Measurements from ENCODE around the gene CCDC78. TPM values are rescaled to one million over a fixed set of nuclear protein-coding genes. Genes with fewer than 3 reads are reported as not detected.

CCDC78 gene
- total RNA-seq, 1 experiment from 2014 or later, result 3.5 TPM

- H3K4me3 ChIP-seq (ENCODE audit: low read depth, low read length), result no peak overlapping the region
- ChIA-PET POLR2A (no interaction called here), CTCF (no interaction called here)
- intact Hi-C loops (cut with micrococcal nuclease; ENCODE audit: unreplicated experiment), result no loop called here
- TF ChIP-seq, protein P1, sequence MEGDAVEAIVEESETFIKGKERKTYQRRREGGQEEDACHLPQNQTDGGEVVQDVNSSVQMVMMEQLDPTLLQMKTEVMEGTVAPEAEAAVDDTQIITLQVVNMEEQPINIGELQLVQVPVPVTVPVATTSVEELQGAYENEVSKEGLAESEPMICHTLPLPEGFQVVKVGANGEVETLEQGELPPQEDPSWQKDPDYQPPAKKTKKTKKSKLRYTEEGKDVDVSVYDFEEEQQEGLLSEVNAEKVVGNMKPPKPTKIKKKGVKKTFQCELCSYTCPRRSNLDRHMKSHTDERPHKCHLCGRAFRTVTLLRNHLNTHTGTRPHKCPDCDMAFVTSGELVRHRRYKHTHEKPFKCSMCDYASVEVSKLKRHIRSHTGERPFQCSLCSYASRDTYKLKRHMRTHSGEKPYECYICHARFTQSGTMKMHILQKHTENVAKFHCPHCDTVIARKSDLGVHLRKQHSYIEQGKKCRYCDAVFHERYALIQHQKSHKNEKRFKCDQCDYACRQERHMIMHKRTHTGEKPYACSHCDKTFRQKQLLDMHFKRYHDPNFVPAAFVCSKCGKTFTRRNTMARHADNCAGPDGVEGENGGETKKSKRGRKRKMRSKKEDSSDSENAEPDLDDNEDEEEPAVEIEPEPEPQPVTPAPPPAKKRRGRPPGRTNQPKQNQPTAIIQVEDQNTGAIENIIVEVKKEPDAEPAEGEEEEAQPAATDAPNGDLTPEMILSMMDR (IDR thresholded peaks at IDR 0.05; ENCODE audit: insufficient read depth in 1 of 2, low read depth in 1 of 2, low read length in 1 of 2, severe bottlenecking in 1 of 2, unreplicated experiment in 1 of 2), result no peak
- no peak for DNase-seq
- H3K36me3 ChIP-seq (ENCODE audit: control insufficient read depth, insufficient read depth, low read length), result no peaks in the 10 kb centered on the region
- Mint-ChIP-seq H3K27ac (ENCODE audit: unreplicated experiment) (no peak overlapping the region), H3K4me1 (ENCODE audit: low read depth, unreplicated experiment) (no peaks in the 10 kb centered on the region), H3K9me3 (ENCODE audit: unreplicated experiment) (no peaks in the 10 kb centered on the region), H3K27me3 (ENCODE audit: insufficient read depth, unreplicated experiment) (no peaks in the 10 kb centered on the region), H3K36me3 (ENCODE audit: insufficient read depth, unreplicated experiment) (no peaks in the 10 kb centered on the region), H3K4me3 (ENCODE audit: unreplicated experiment) (no peak overlapping the region)
- no peaks in the 10 kb centered on the region for H3K27me3 ChIP-seq (replicated peaks; ENCODE audit: control insufficient read depth, insufficient read depth, low read length)
- H3K9me3 ChIP-seq, result no peaks in the 10 kb centered on the region
- no TSS peak for BruUV-seq (replicated peaks)
- peaks cover 18% of the 10 kb centered on the region for H3K4me1 ChIP-seq
Measured at GRCh38 chr16:765488-765865, 39.2 kb upstream of the CCDC78 start.

DNA sequence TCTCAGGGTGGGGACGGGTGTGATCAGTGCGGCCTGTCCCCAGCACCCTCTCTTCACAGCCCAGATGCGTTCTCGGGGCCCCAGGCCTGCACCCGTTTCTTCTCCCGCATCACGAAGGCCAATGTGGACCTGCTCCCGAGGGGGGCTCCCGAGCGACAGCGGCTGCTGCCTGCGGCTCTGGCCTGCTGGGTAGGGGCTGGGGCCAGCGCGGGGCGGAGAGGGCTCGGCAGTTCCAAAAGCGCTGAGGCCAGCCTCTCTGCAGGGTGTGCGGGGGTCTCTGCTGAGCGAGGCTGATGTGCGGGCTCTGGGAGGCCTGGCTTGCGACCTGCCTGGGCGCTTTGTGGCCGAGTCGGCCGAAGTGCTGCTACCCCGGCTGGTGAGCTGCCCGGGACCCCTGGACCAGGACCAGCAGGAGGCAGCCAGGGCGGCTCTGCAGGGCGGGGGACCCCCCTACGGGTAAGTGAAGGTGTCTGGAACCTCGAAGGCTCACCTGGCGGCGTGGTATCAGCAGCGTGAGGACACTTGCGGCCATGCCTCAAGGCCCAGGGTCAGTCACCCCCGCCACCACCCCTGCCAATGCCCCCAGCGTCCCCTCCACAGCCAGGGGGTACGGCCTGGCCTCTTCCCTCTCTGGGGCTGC is 38.7 kb upstream of the CCDC78 start:
- no TSS peak for BruUV-seq (replicated peaks)
- no peaks in the 10 kb centered on the region for H3K27me3 Mint-ChIP-seq (ENCODE audit: insufficient read depth, unreplicated experiment)
- TF ChIP-seq, protein P1 (IDR thresholded peaks at IDR 0.05; ENCODE audit: insufficient read depth in 1 of 2, low read depth in 1 of 2, low read length in 1 of 2, severe bottlenecking in 1 of 2, unreplicated experiment in 1 of 2), result no peak
- no peaks in the 10 kb centered on the region for H3K36me3 ChIP-seq (ENCODE audit: control insufficient read depth, insufficient read depth, low read length)
- H3K27me3 ChIP-seq (replicated peaks; ENCODE audit: control insufficient read depth, insufficient read depth, low read length), result no peaks in the 10 kb centered on the region
- no peak overlapping the region for H3K4me3 ChIP-seq (ENCODE audit: low read depth, low read length)
- ChIA-PET CTCF (no interaction called here), POLR2A (no interaction called here)
- no peak overlapping the region for H3K27ac Mint-ChIP-seq (ENCODE audit: unreplicated experiment)
- no peak overlapping the region for H3K4me3 Mint-ChIP-seq (ENCODE audit: unreplicated experiment)
- no peaks in the 10 kb centered on the region for H3K9me3 Mint-ChIP-seq (ENCODE audit: unreplicated experiment)
- H3K4me1 Mint-ChIP-seq (ENCODE audit: low read depth, unreplicated experiment), result no peaks in the 10 kb centered on the region
- no peak for DNase-seq
- H3K9me3 ChIP-seq, result no peaks in the 10 kb centered on the region
- H3K4me1 ChIP-seq, result peaks cover 21% of the 10 kb centered on the region
- H3K36me3 Mint-ChIP-seq (ENCODE audit: insufficient read depth, unreplicated experiment), result no peaks in the 10 kb centered on the region
- intact Hi-C loops (cut with micrococcal nuclease; ENCODE audit: unreplicated experiment), result no loop called here

GRCh38 chr16:764184-764750 is 38.0 kb upstream of the CCDC78 start:
- Histone ChIP-seq H3K36me3 (ENCODE audit: control insufficient read depth, insufficient read depth, low read length) (no peaks in the 10 kb centered on the region), H3K4me1 (peaks cover 27% of the 10 kb centered on the region), H3K9me3 (no peaks in the 10 kb centered on the region), H3K27me3 (replicated peaks; ENCODE audit: control insufficient read depth, insufficient read depth, low read length) (no peaks in the 10 kb centered on the region), H3K4me3 (ENCODE audit: low read depth, low read length) (no peak overlapping the region)
- Mint-ChIP-seq H3K4me1 (ENCODE audit: low read depth, unreplicated experiment) (no peaks in the 10 kb centered on the region), H3K36me3 (ENCODE audit: insufficient read depth, unreplicated experiment) (no peaks in the 10 kb centered on the region), H3K27me3 (ENCODE audit: insufficient read depth, unreplicated experiment) (no peaks in the 10 kb centered on the region), H3K27ac (ENCODE audit: unreplicated experiment) (no peak overlapping the region), H3K9me3 (ENCODE audit: unreplicated experiment) (no peaks in the 10 kb centered on the region), H3K4me3 (ENCODE audit: unreplicated experiment) (no peak overlapping the region)
- no peak for DNase-seq
- POLR2A ChIA-PET, result no interaction called here
- intact Hi-C loops (cut with micrococcal nuclease; ENCODE audit: unreplicated experiment), result no loop called here
- BruUV-seq (replicated peaks), result no TSS peak
- CTCF ChIA-PET, result no interaction called here
- TF ChIP-seq, protein P1 (IDR thresholded peaks at IDR 0.05; ENCODE audit: insufficient read depth in 1 of 2, low read depth in 1 of 2, low read length in 1 of 2, severe bottlenecking in 1 of 2, unreplicated experiment in 1 of 2), result no peak

Measured in Caco-2 (cell line).